Activated naive CD8-positive, alpha-beta T cell treated with anti-CD3 and anti-CD28 coated beads, Interleukin-2, amount 50 U/mL, for 24 hours (primary cell): ENCODE data around the gene AIP.
"Not testable (repeated sequence)": the region's sequence is repeated elsewhere in the genome, so short reads cannot be mapped to it uniquely, and the experiment has no call there.

Source experiments
- ATAC-seq: fragments of 150-1000 bp; cut with Tn5 transposase; one replicate; pipeline ENCODE4 v1.10.0; 2021
- DNase-seq: peaks from one replicate; pipeline ENCODE4 v3.0.0; 2021
- H3K27ac Mint-ChIP-seq: one replicate; pipeline ENCODE4 v1.8.0; 2021; ENCODE audit warnings: mild to moderate bottlenecking, mixed read lengths
- H3K27me3 Mint-ChIP-seq: one replicate; pipeline ENCODE4 v1.8.0; 2021; ENCODE audit warnings: mixed read lengths
- H3K36me3 Mint-ChIP-seq: one replicate; pipeline ENCODE4 v1.8.0; 2021; ENCODE audit warnings: low read depth, mixed read lengths
- H3K4me1 Mint-ChIP-seq: one replicate; pipeline ENCODE4 v1.8.0; 2021; ENCODE audit warnings: mixed read lengths
- H3K4me3 Mint-ChIP-seq: one replicate; pipeline ENCODE4 v1.8.0; 2021; ENCODE audit warnings: mild to moderate bottlenecking, moderate library complexity, mixed read lengths
- H3K9me3 Mint-ChIP-seq: one replicate; pipeline ENCODE4 v1.8.0; 2021; ENCODE audit warnings: mixed read lengths

The AIP gene

GRCh38 chr11:67456068-67456705 lies 26.6 kb upstream of the AIP start:
- H3K36me3 Mint-ChIP-seq, result no peaks in the 10 kb centered on the region
- H3K27me3 Mint-ChIP-seq, result no peaks in the 10 kb centered on the region
- no peaks in the 10 kb centered on the region for H3K9me3 Mint-ChIP-seq
- H3K4me1 Mint-ChIP-seq, result peaks cover 12% of the 10 kb centered on the region
- ATAC-seq, result no peak
- DNase-seq, result no peak
- H3K4me3 Mint-ChIP-seq, result no peak overlapping the region
- no peak overlapping the region for H3K27ac Mint-ChIP-seq

- H3K4me3 Mint-ChIP-seq, result no peak overlapping the region
- H3K9me3 Mint-ChIP-seq, result no peaks in the 10 kb centered on the region
- no peaks in the 10 kb centered on the region for H3K27me3 Mint-ChIP-seq
- H3K4me1 Mint-ChIP-seq, result peaks cover 9% of the 10 kb centered on the region
- no peak overlapping the region for H3K27ac Mint-ChIP-seq
- no peak for ATAC-seq
- no peaks in the 10 kb centered on the region for H3K36me3 Mint-ChIP-seq
- no peak for DNase-seq
Measured at GRCh38 chr11:67457453-67457852, 25.4 kb upstream of the AIP start.

GRCh38 chr11:67458266-67458665 lies 24.6 kb upstream of the AIP start:
- Mint-ChIP-seq H3K27ac (no peak overlapping the region), H3K4me3 (no peak overlapping the region), H3K36me3 (no peaks in the 10 kb centered on the region), H3K4me1 (peaks cover 13% of the 10 kb centered on the region), H3K27me3 (no peaks in the 10 kb centered on the region), H3K9me3 (no peaks in the 10 kb centered on the region)
- no peak for DNase-seq
- ATAC-seq, result no peak

- H3K27ac Mint-ChIP-seq, result no peak overlapping the region
- H3K4me3 Mint-ChIP-seq, result no peak overlapping the region
- peaks cover 34% of the 10 kb centered on the region for H3K4me1 Mint-ChIP-seq
- no peaks in the 10 kb centered on the region for H3K9me3 Mint-ChIP-seq
- no peaks in the 10 kb centered on the region for H3K36me3 Mint-ChIP-seq
- ATAC-seq, result no peak
- H3K27me3 Mint-ChIP-seq, result no peaks in the 10 kb centered on the region
- no peak for DNase-seq
Measured at GRCh38 chr11:67463186-67463585, 19.6 kb upstream of the AIP start.

GRCh38 chr11:67463680-67464410 lies 19.0 kb upstream of the AIP start:
- H3K27me3 Mint-ChIP-seq, result no peaks in the 10 kb centered on the region
- H3K9me3 Mint-ChIP-seq, result no peaks in the 10 kb centered on the region
- H3K36me3 Mint-ChIP-seq, result no peaks in the 10 kb centered on the region
- ATAC-seq (no peak), DNase-seq (no peak)
- peaks cover 37% of the 10 kb centered on the region for H3K4me1 Mint-ChIP-seq
- H3K27ac Mint-ChIP-seq, result peak overlapping the region; percentile 82
- H3K4me3 Mint-ChIP-seq, result peak overlapping the region; percentile 84

- Mint-ChIP-seq H3K9me3 (no peaks in the 10 kb centered on the region), H3K27me3 (no peaks in the 10 kb centered on the region), H3K4me3 (peak overlapping the region; percentile 84), H3K4me1 (peaks cover 41% of the 10 kb centered on the region), H3K27ac (peak overlapping the region; percentile 82), H3K36me3 (no peaks in the 10 kb centered on the region)
- DNase-seq (peak; percentile 94), ATAC-seq (peak; percentile 77)
Measured at GRCh38 chr11:67464411-67465188, 18.2 kb upstream of the AIP start.

GRCh38 chr11:67465189-67465510 lies 17.7 kb upstream of the AIP start:
- no peak for DNase-seq
- peak overlapping the region; percentile 82 for H3K27ac Mint-ChIP-seq
- no peak for ATAC-seq
- no peaks in the 10 kb centered on the region for H3K9me3 Mint-ChIP-seq
- peak overlapping the region; percentile 84 for H3K4me3 Mint-ChIP-seq
- H3K36me3 Mint-ChIP-seq, result no peaks in the 10 kb centered on the region
- no peaks in the 10 kb centered on the region for H3K27me3 Mint-ChIP-seq
- H3K4me1 Mint-ChIP-seq, result peaks cover 36% of the 10 kb centered on the region

- not testable (repeated sequence) for DNase-seq, H3K27me3 Mint-ChIP-seq, ATAC-seq, H3K36me3 Mint-ChIP-seq, H3K9me3 Mint-ChIP-seq
- Mint-ChIP-seq H3K27ac (peak overlapping the region; percentile 82), H3K4me3 (peak overlapping the region; percentile 84), H3K4me1 (peaks cover 36% of the 10 kb centered on the region)
Measured at GRCh38 chr11:67465530-67465929, 17.3 kb upstream of the AIP start.

- no peak overlapping the region for H3K4me3 Mint-ChIP-seq
- H3K9me3 Mint-ChIP-seq, result no peaks in the 10 kb centered on the region
- no peak for ATAC-seq
- no peak for DNase-seq
- H3K27ac Mint-ChIP-seq, result peak overlapping the region; percentile 62
- H3K36me3 Mint-ChIP-seq, result no peaks in the 10 kb centered on the region
- H3K27me3 Mint-ChIP-seq, result no peaks in the 10 kb centered on the region
- H3K4me1 Mint-ChIP-seq, result peaks cover 38% of the 10 kb centered on the region
Measured at GRCh38 chr11:67466367-67466766, 16.5 kb upstream of the AIP start.

GRCh38 chr11:67466962-67467771 lies 15.7 kb upstream of the AIP start:
- DNase-seq (no peak), ATAC-seq (no peak)
- peak overlapping the region; percentile 91 for H3K4me3 Mint-ChIP-seq
- peaks cover 38% of the 10 kb centered on the region for H3K4me1 Mint-ChIP-seq
- H3K9me3 Mint-ChIP-seq, result no peaks in the 10 kb centered on the region
- peak overlapping the region; percentile 62 for H3K27ac Mint-ChIP-seq
- H3K27me3 Mint-ChIP-seq, result no peaks in the 10 kb centered on the region
- H3K36me3 Mint-ChIP-seq, result no peaks in the 10 kb centered on the region

- ATAC-seq (no peak), DNase-seq (no peak)
- H3K4me3 Mint-ChIP-seq, result peak overlapping the region; percentile 91
- no peaks in the 10 kb centered on the region for H3K27me3 Mint-ChIP-seq
- no peaks in the 10 kb centered on the region for H3K9me3 Mint-ChIP-seq
- peak overlapping the region; percentile 88 for H3K27ac Mint-ChIP-seq
- H3K36me3 Mint-ChIP-seq, result no peaks in the 10 kb centered on the region
- peaks cover 35% of the 10 kb centered on the region for H3K4me1 Mint-ChIP-seq
Measured at GRCh38 chr11:67468056-67468455, 14.8 kb upstream of the AIP start.

- H3K36me3 Mint-ChIP-seq, result no peaks in the 10 kb centered on the region
- DNase-seq (peak; percentile 41), ATAC-seq (peak; percentile 0)
- H3K4me3 Mint-ChIP-seq, result peak overlapping the region; percentile 91
- peaks cover 34% of the 10 kb centered on the region for H3K4me1 Mint-ChIP-seq
- no peaks in the 10 kb centered on the region for H3K9me3 Mint-ChIP-seq
- H3K27ac Mint-ChIP-seq, result peak overlapping the region; percentile 88
- H3K27me3 Mint-ChIP-seq, result no peaks in the 10 kb centered on the region
Measured at GRCh38 chr11:67468456-67468758, 14.4 kb upstream of the AIP start.

GRCh38 chr11:67468759-67469507 lies 13.9 kb upstream of the AIP start, which contains the start of gene TMEM134:
TMEM134 (minus strand) TSS chr11:67469251; CDS start chr11:67469192, 59 bp downstream.
- Mint-ChIP-seq H3K9me3 (no peaks in the 10 kb centered on the region), H3K27ac (peak within 1 kb of the TSS; percentile 88), H3K36me3 (no peaks in the 10 kb centered on the region), H3K4me1 (peaks cover 34% of the 10 kb centered on the region), H3K27me3 (no peaks in the 10 kb centered on the region), H3K4me3 (peak within 1 kb of the TSS; percentile 91)
- DNase-seq (peak; percentile 93), ATAC-seq (peak; percentile 87)

GRCh38 chr11:67469508-67469811 lies 13.4 kb upstream of the AIP start:
- H3K27ac Mint-ChIP-seq, result peak overlapping the region; percentile 65
- no peaks in the 10 kb centered on the region for H3K9me3 Mint-ChIP-seq
- H3K4me1 Mint-ChIP-seq, result peaks cover 30% of the 10 kb centered on the region
- H3K4me3 Mint-ChIP-seq, result peak overlapping the region; percentile 72
- DNase-seq (no peak), ATAC-seq (no peak)
- no peaks in the 10 kb centered on the region for H3K27me3 Mint-ChIP-seq
- H3K36me3 Mint-ChIP-seq, result no peaks in the 10 kb centered on the region
